Measurements from ENCODE around the gene MUC5AC. TPM values are rescaled to one million over a fixed set of nuclear protein-coding genes. Genes with fewer than 3 reads are reported as not detected.
"Not testable (repeated sequence)": the region's sequence is repeated elsewhere in the genome, so short reads cannot be mapped to it uniquely, and the experiment has no call there.

MUC5AC gene
- total RNA-seq, 2 donors from 2014 or later: not detected

GRCh38 chr11:1163321-1163910, 5.7 kb downstream of the MUC5AC start:
- Histone ChIP-seq H3K4me1 (ENCODE audit: control insufficient read depth, insufficient read depth, low read length) (no peaks in the 10 kb centered on the region), H3K36me3 (ENCODE audit: control insufficient read depth, insufficient read depth, low read length) (no peaks in the 10 kb centered on the region), H3K9ac (ENCODE audit: extremely low read depth, low read length, poor library complexity, severe bottlenecking) (no peak overlapping the region), H3K27me3 (ENCODE audit: control insufficient read depth, insufficient read depth, low read length, poor library complexity, severe bottlenecking) (no peaks in the 10 kb centered on the region), H3K9me3 (ENCODE audit: control insufficient read depth, low read length) (no peaks in the 10 kb centered on the region), H3K4me3 (ENCODE audit: low read length) (no peak overlapping the region), H3K27ac (ENCODE audit: low read depth, low read length) (no peak overlapping the region)
- Mint-ChIP-seq H3K36me3 (ENCODE audit: low read depth) (no peaks in the 10 kb centered on the region), H3K4me3 (no peak overlapping the region), H3K27ac (no peak overlapping the region), H3K4me1 (no peaks in the 10 kb centered on the region), H3K27me3 (ENCODE audit: insufficient read depth) (no peaks in the 10 kb centered on the region), H3K9me3 (no peaks in the 10 kb centered on the region)
- WGBS, 2 experiments (ENCODE audit: insufficient coverage in 1 of 2, insufficient read length in 1 of 2): 81 to 83% methylated on average over 5 to 13 of the region's 13 CpGs
- TF ChIP-seq, protein P1, sequence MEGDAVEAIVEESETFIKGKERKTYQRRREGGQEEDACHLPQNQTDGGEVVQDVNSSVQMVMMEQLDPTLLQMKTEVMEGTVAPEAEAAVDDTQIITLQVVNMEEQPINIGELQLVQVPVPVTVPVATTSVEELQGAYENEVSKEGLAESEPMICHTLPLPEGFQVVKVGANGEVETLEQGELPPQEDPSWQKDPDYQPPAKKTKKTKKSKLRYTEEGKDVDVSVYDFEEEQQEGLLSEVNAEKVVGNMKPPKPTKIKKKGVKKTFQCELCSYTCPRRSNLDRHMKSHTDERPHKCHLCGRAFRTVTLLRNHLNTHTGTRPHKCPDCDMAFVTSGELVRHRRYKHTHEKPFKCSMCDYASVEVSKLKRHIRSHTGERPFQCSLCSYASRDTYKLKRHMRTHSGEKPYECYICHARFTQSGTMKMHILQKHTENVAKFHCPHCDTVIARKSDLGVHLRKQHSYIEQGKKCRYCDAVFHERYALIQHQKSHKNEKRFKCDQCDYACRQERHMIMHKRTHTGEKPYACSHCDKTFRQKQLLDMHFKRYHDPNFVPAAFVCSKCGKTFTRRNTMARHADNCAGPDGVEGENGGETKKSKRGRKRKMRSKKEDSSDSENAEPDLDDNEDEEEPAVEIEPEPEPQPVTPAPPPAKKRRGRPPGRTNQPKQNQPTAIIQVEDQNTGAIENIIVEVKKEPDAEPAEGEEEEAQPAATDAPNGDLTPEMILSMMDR (conservative IDR thresholded peaks at IDR 0.05): no peak
- peak; percentile 35 for DNase-seq

DNA sequence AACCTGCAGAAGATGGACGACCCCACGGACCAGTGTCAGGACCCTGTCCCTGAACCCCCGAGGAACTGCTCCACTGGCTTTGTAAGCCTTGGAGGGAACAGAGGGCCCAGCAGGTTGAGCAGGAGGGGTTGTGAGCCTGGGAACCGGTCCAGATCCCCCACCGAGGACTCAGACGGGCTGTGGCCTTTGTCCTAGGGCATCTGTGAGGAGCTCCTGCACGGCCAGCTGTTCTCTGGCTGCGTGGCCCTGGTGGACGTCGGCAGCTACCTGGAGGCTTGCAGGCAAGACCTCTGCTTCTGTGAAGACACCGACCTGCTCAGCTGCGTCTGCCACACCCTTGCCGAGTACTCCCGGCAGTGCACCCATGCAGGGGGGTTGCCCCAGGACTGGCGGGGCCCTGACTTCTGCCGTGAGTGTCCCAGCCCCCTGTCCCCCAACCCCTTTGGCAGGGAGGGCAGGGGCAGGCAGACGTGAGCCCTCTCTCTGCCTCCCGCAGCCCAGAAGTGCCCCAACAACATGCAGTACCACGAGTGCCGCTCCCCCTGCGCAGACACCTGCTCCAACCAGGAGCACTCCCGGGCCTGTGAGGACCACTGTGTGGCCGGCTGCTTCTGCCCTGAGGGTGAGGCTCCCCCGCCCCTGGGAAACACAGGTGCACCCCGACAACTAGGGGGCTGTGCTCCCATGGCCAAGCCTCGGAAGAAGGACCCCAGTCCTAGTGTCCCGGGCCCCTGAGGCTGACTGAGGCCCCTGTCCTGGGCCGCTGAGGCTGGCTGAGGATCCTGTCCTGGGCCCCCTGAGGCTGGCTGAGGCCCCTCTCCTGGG, 6.4 kb downstream of the MUC5AC start:
- H3K9ac ChIP-seq (ENCODE audit: extremely low read depth, low read length, poor library complexity, severe bottlenecking): no peak overlapping the region
- no peaks in the 10 kb centered on the region for H3K27me3 ChIP-seq (ENCODE audit: control insufficient read depth, insufficient read depth, low read length, poor library complexity, severe bottlenecking)
- no peak overlapping the region for H3K27ac ChIP-seq (ENCODE audit: low read depth, low read length)
- peak; percentile 40 for DNase-seq
- WGBS, 2 experiments (ENCODE audit: insufficient coverage in 1 of 2, insufficient read length in 1 of 2): 82 to 88% methylated on average over 17 to 28 of the region's 28 CpGs
- TF ChIP-seq, protein P1 (conservative IDR thresholded peaks at IDR 0.05): no peak
- no peaks in the 10 kb centered on the region for H3K36me3 Mint-ChIP-seq (ENCODE audit: low read depth)
- no peaks in the 10 kb centered on the region for H3K27me3 Mint-ChIP-seq (ENCODE audit: insufficient read depth)
- no peaks in the 10 kb centered on the region for H3K4me1 ChIP-seq (ENCODE audit: control insufficient read depth, insufficient read depth, low read length)
- H3K4me3 Mint-ChIP-seq: no peak overlapping the region
- H3K9me3 Mint-ChIP-seq: no peaks in the 10 kb centered on the region
- no peak overlapping the region for H3K4me3 ChIP-seq (ENCODE audit: low read length)
- H3K9me3 ChIP-seq (ENCODE audit: control insufficient read depth, low read length): no peaks in the 10 kb centered on the region
- no peak overlapping the region for H3K27ac Mint-ChIP-seq
- H3K4me1 Mint-ChIP-seq: no peaks in the 10 kb centered on the region
- H3K36me3 ChIP-seq (ENCODE audit: control insufficient read depth, insufficient read depth, low read length): no peaks in the 10 kb centered on the region

- not testable (repeated sequence) for H3K4me3 Mint-ChIP-seq; H3K27ac ChIP-seq (ENCODE audit: low read depth, low read length); DNase-seq; H3K4me3 ChIP-seq (ENCODE audit: low read length); H3K27ac Mint-ChIP-seq; H3K36me3 Mint-ChIP-seq (ENCODE audit: low read depth); H3K4me1 Mint-ChIP-seq; H3K4me1 ChIP-seq (ENCODE audit: control insufficient read depth, insufficient read depth, low read length); H3K27me3 Mint-ChIP-seq (ENCODE audit: insufficient read depth); H3K9me3 Mint-ChIP-seq; H3K36me3 ChIP-seq (ENCODE audit: control insufficient read depth, insufficient read depth, low read length); H3K27me3 ChIP-seq (ENCODE audit: control insufficient read depth, insufficient read depth, low read length, poor library complexity, severe bottlenecking); H3K9me3 ChIP-seq (ENCODE audit: control insufficient read depth, low read length); H3K9ac ChIP-seq (ENCODE audit: extremely low read depth, low read length, poor library complexity, severe bottlenecking)
- WGBS, 2 experiments (ENCODE audit: insufficient coverage in 1 of 2, insufficient read length in 1 of 2): 86 to 93% methylated on average over 5 to 10 of the region's 10 CpGs
Measured at GRCh38 chr11:1164779-1165255, 7.1 kb downstream of the MUC5AC start.
